Stomach (tissue), 4 donors: ENCODE data around the gene DHX8.
"Not testable (repeated sequence)": the region's sequence is repeated elsewhere in the genome, so short reads cannot be mapped to it uniquely, and the experiment has no call there.

Source experiments
- CTCF ChIP-seq, 7 experiments: fragments of 450-650 bp in 4 of 7; fragments of 200-600 bp in 3 of 7; sonication (generic) in 3 of 7; IDR thresholded peaks; one replicate each; pipeline ENCODE4 v1.5.1; 2016 to 2019; ENCODE audit warnings: antibody characterized with exemption in 7 of 7, control low read depth in 2 of 7, mild to moderate bottlenecking in 1 of 7
- EP300 ChIP-seq: sonication (generic); formaldehyde crosslinking; IDR thresholded peaks from one replicate; pipeline ENCODE4 v1.6.1; 2017; ENCODE audit warnings: antibody characterized with exemption
- POLR2A ChIP-seq, 4 donors: fragments of 450-650 bp; IDR thresholded peaks; one replicate each; pipeline ENCODE4 v1.6.1; 2016; ENCODE audit warnings: antibody characterized with exemption in 4 of 4, control low read depth in 2 of 4, mild to moderate bottlenecking in 1 of 4, moderate library complexity in 1 of 4
- POLR2AphosphoS5 ChIP-seq, 3 donors: sonication (generic); formaldehyde crosslinking; IDR thresholded peaks; one replicate each; pipeline ENCODE4 v1.6.1; 2016; ENCODE audit warnings: antibody characterized with exemption in 3 of 3

DNA sequence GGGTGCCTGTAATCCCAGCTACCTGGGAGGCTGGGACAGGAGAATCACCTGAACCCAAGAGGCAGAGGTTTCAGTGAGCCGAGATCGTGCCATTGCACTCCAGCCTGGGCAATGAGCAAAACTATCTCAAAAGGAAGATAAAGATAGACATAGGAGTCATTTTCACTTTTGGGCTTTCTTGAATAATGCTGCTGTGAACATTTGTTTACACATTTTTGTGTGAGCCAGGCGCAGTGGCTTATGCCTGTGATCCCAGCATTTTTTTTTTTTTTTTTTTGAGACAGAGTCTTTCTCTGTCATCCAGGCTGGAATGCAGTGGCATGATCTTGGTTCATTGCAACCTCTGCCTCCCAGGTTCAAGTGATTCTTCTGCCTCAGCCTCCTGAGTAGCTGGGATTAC is 27.4 kb downstream of the DHX8 start:
- TF ChIP-seq CTCF (IDR thresholded peaks at IDR 0.05); POLR2A (IDR thresholded peaks at IDR 0.05); POLR2AphosphoS5 (IDR thresholded peaks at IDR 0.05); EP300: not testable (repeated sequence)
